HCT116 (cell line): ENCODE measurements around the gene PDCL2. TPM values are rescaled to one million over a fixed set of nuclear protein-coding genes. Genes with fewer than 3 reads are reported as not detected.

Experiments used
- ATAC-seq: fragments of 200-7000 bp; cut with Tn5 transposase; 2 replicates; pipeline ENCODE4 v1.9.1; 2020; ENCODE audit warnings: mild to moderate bottlenecking, moderate library complexity
- BruUV-seq: library from RNA; stranded (reverse); fragments of 400-500 nt; replicated peaks from 2 replicates; lab custom pipeline; 2021; lab: Mats Ljungman, UMichigan
- CTCF ChIA-PET: fragments of 300-600 bp; sonication (Branson Sonifier 250); formaldehyde crosslinking; loops from one replicate; lab custom pipeline; 2021; ENCODE audit warnings: antibody characterized with exemption; lab: Charles Lee
- POLR2A ChIA-PET: fragments of 300-600, 350-600 bp; sonication (Branson Sonifier 250); formaldehyde crosslinking; loops from one replicate; lab custom pipeline; 2021; ENCODE audit warnings: antibody characterized with exemption; lab: Charles Lee
- RAD21 ChIA-PET, 2 experiments: fragments of 300-600 bp; sonication (Branson Sonifier 250); formaldehyde crosslinking; loops; one replicate each; lab custom pipeline; 2023; ENCODE audit warnings: low total read pairs in 2 of 2; ENCODE audit not compliant: uncharacterized antibody in 2 of 2, unreplicated experiment in 2 of 2, low non-redundant PET in 1 of 2; lab: Charles Lee
- DNase-seq: peaks from one replicate; pipeline ENCODE4 v3.0.0-alpha.2; 2010; ENCODE audit warnings: low read depth, low spot score
- H2AFZ ChIP-seq: fragments of 200-600 bp; shearing (Covaris generic), sonication (generic); 2 replicates; pipeline ENCODE4 v1.6.1; 2017; ENCODE audit warnings: low read depth, mixed run types, mixed read lengths, antibody characterized with exemption, low read length; ENCODE audit not compliant: poor library complexity, severe bottlenecking
- H3K27ac ChIP-seq: 2 replicates; pipeline ENCODE4 v1.5.1; 2012; ENCODE audit warnings: low read depth, low read length
- H3K27me3 ChIP-seq: fragments of 200-600 bp; sonication (generic); 2 replicates; pipeline ENCODE4 v1.6.1; 2016; ENCODE audit warnings: mixed run types, low read length, mixed read lengths; ENCODE audit not compliant: insufficient read depth
- H3K36me3 ChIP-seq, 2 experiments: fragments of 200-500 bp in 1 of 2; fragments of 200-600 bp in 1 of 2; sonication (Bioruptor generic) in 1 of 2; sonication (generic) in 1 of 2; 2 replicates each; pipeline versions ENCODE4 v1.5.1 to v1.6.1; 2014 to 2016; ENCODE audit warnings: low read length in 2 of 2, inconsistent platforms in 1 of 2, mixed read lengths in 1 of 2, mixed run types in 1 of 2; ENCODE audit not compliant: insufficient read depth in 2 of 2, control insufficient read depth in 1 of 2
- H3K4me1 ChIP-seq, 2 experiments: fragments of 200-600 bp in 1 of 2; sonication (generic) in 1 of 2; 2 replicates each; pipeline versions ENCODE4 v1.5.1 to v1.6.1; 2012 to 2017; ENCODE audit warnings: low read length in 2 of 2, inconsistent platforms in 1 of 2, mild to moderate bottlenecking in 1 of 2, mixed read lengths in 1 of 2, mixed run types in 1 of 2, moderate library complexity in 1 of 2; ENCODE audit not compliant: insufficient read depth in 2 of 2, control insufficient read depth in 1 of 2
- H3K4me2 ChIP-seq: fragments of 200-600 bp; sonication (generic); 2 replicates; pipeline ENCODE4 v1.6.1; 2017; ENCODE audit warnings: mixed run types, low read length, mixed read lengths
- H3K4me3 ChIP-seq, 2 experiments: fragments of 200-600 bp in 1 of 2; sonication (generic) in 1 of 2; replicated peaks in 1 of 2; 2 replicates each; pipeline ENCODE4 v1.5.1; 2011 to 2016; ENCODE audit warnings: low read length in 2 of 2, control low read depth in 1 of 2, low read depth in 1 of 2, mild to moderate bottlenecking in 1 of 2, mixed read lengths in 1 of 2, mixed run types in 1 of 2
- H3K79me2 ChIP-seq: fragments of 200-600 bp; sonication (generic); 2 replicates; pipeline ENCODE4 v1.6.1; 2017; ENCODE audit warnings: mild to moderate bottlenecking, mixed run types, low read length, moderate library complexity, mixed read lengths; ENCODE audit not compliant: insufficient read depth
- H3K9ac ChIP-seq: fragments of 200-600 bp; sonication (generic); 2 replicates; pipeline ENCODE4 v1.6.1; 2016; ENCODE audit warnings: low read length, mixed read lengths
- H3K9me2 ChIP-seq: fragments of 200-600 bp; sonication (generic), shearing (Covaris generic); 2 replicates; pipeline ENCODE4 v1.6.1; 2017; ENCODE audit warnings: mixed run types, mild to moderate bottlenecking, moderate library complexity; ENCODE audit not compliant: insufficient read depth
- H3K9me3 ChIP-seq, 2 experiments: fragments of 200-500 bp in 1 of 2; fragments of 200-600 bp in 1 of 2; sonication (Bioruptor generic) in 1 of 2; sonication (generic) in 1 of 2; 2 replicates each; pipeline ENCODE4 v1.6.1; 2014 to 2017; ENCODE audit warnings: low read length in 2 of 2, mixed read lengths in 2 of 2, inconsistent platforms in 1 of 2, low read depth in 1 of 2, mild to moderate bottlenecking in 1 of 2, mixed run types in 1 of 2, moderate library complexity in 1 of 2; ENCODE audit not compliant: control insufficient read depth in 1 of 2, insufficient read depth in 1 of 2
- H4K20me1 ChIP-seq: fragments of 200-600 bp; sonication (generic), shearing (Covaris generic); 2 replicates; pipeline ENCODE4 v1.6.1; 2017; ENCODE audit warnings: mixed run types, mild to moderate bottlenecking, moderate library complexity; ENCODE audit not compliant: insufficient read depth
- ATF3 ChIP-seq: IDR thresholded peaks from 2 replicates; pipeline ENCODE4 v1.6.1; 2012
- JUND ChIP-seq: IDR thresholded peaks from 2 replicates; pipeline ENCODE4 v1.6.1; 2012
- MAX ChIP-seq: IDR thresholded peaks from 2 replicates; pipeline ENCODE4 v1.6.1; 2012
- POLR2A ChIP-seq: IDR thresholded peaks from 2 replicates; pipeline ENCODE4 v1.7.0; 2011; ENCODE audit warnings: borderline replicate concordance; ENCODE audit not compliant: insufficient read depth, insufficient read length; ENCODE audit errors: extremely low read depth
- POLR2AphosphoS5 ChIP-seq: IDR thresholded peaks from 2 replicates; pipeline ENCODE4 v1.6.1; 2011; ENCODE audit warnings: mild to moderate bottlenecking, low read depth, low read length, moderate library complexity
- RAD21 ChIP-seq: IDR thresholded peaks from 2 replicates; pipeline ENCODE4 v1.6.1; 2012; ENCODE audit warnings: low read depth, mild to moderate bottlenecking
- SIN3A ChIP-seq: IDR thresholded peaks from 2 replicates; pipeline ENCODE4 v1.6.1; 2012; ENCODE audit warnings: low read depth
- TCF7L2 ChIP-seq: IDR thresholded peaks from 2 replicates; pipeline ENCODE4 v1.7.0; 2011; ENCODE audit warnings: borderline replicate concordance, inconsistent platforms; ENCODE audit not compliant: insufficient read depth, insufficient read length; ENCODE audit errors: extremely low read depth
- ZFX ChIP-seq: fragments of 450-650 bp; IDR thresholded peaks from 2 replicates; pipeline ENCODE4 v1.6.1; 2017
- ZNF274 ChIP-seq: fragments of 200-500 bp; sonication (Bioruptor generic); IDR thresholded peaks from 2 replicates; pipeline ENCODE4 v1.6.1; 2014; ENCODE audit warnings: mild to moderate bottlenecking, low read depth, low read length, inconsistent platforms
- intact Hi-C: fragments of 100-400 bp; cut with micrococcal nuclease; formaldehyde crosslinking; loops from 2 replicates; pipeline ENCODE4 v1.10.0; 2022
- total RNA-seq: library from RNA; stranded (reverse); gene quantifications from one replicate; pipeline ENCODE4 v1.2.1, GENCODE V29; 2021; ENCODE audit not compliant: unreplicated experiment

Gene PDCL2
- total RNA-seq, 1 experiment from 2014 or later: 0.47 TPM

- peak overlapping the region; percentile 73 to 80 for H3K4me3 ChIP-seq
- CTCF ChIA-PET: interaction anchor here (0.7 to 1.8 kb wide), 5 partner anchors 9 to 575 kb away, joined by 3 to 6 read pairs (median 4); partner anchors contain the start of gene SRD5A3
- BruUV-seq: no TSS peak
- no peaks in the 10 kb centered on the region for H3K36me3 ChIP-seq
- intact Hi-C loops: loop anchor here (5.0 to 10.0 kb wide), 4 partner anchors 89 to 199 kb away; partner anchors contain the start of genes NMU and SRD5A3
- ATAC-seq (peak; percentile 48), DNase-seq (peak; percentile 34)
- H3K79me2 ChIP-seq: peaks cover 58% of the 10 kb centered on the region
- POLR2A ChIA-PET: interaction anchor here (0.7 to 0.9 kb wide), 2 partner anchors 10 to 188 kb away, joined by 3 read pairs; no protein-coding TSS in a partner anchor
- H3K9me2 ChIP-seq: no peaks in the 10 kb centered on the region
- RAD21 ChIA-PET: no interaction called here
- no peaks in the 10 kb centered on the region for H3K27me3 ChIP-seq
- no peak overlapping the region for H2AFZ ChIP-seq
- no peaks in the 10 kb centered on the region for H3K9me3 ChIP-seq
- peaks cover 51 to 59% of the 10 kb centered on the region in 2 experiments for H3K4me1 ChIP-seq
- TF ChIP-seq JUND: no peak
- TF ChIP-seq RAD21: no peak
- peak; percentile 74 for TF ChIP-seq ZFX
- peak; percentile 71 for TF ChIP-seq MAX
- TF ChIP-seq SIN3A: peak; percentile 48; the same call in 1 of the 2 replicates
- no peak for TF ChIP-seq ATF3
- TF ChIP-seq POLR2AphosphoS5: peak; percentile 59
- TF ChIP-seq TCF7L2: peak; percentile 35
- TF ChIP-seq ZNF274: no peak
- peak; percentile 13 for TF ChIP-seq POLR2A
- TF ChIP-seq, all 23 proteins: peak for 6
- peak overlapping the region; percentile 85 for H3K9ac ChIP-seq
- H3K4me2 ChIP-seq: peak overlapping the region; percentile 91
- no peaks in the 10 kb centered on the region for H4K20me1 ChIP-seq
- H3K27ac ChIP-seq: peak overlapping the region; percentile 100
These were observed 46.2 kb downstream of the PDCL2 start for GRCh38 chr4:55545641-55546505.
